ENCODE results near the gene HS3ST2. TPM values are rescaled to one million over a fixed set of nuclear protein-coding genes. Genes with fewer than 3 reads are reported as not detected.

The HS3ST2 gene
- total RNA-seq, 1 donor from 2014 or later = 11.8 TPM

DNA sequence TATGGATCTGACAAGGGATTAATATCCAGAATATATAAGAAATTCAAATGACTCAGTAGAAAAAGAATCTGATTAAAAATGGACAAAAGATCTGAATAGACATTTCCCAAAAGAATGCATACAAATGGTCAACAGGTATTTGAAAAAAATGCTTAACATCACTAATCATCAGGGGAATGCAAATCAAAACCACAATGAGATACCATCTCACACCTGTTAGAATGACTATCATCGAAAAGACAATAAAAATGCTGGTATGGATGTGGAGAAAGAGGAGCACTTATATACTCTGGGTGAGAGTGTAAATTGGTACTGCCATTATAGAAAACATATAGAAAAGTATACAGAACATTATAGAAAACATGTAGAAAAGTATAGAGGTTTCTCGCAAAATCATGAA, 16.4 kb upstream of the HS3ST2 start:
- intact Hi-C loops (cut with DNase I) = no loop called here
- DNase-seq (ENCODE audit: extremely low spot score in 2 of 2) = no peak
- Histone ChIP-seq H3K4me3 (no peak overlapping the region), H3K36me3 (no peaks in the 10 kb centered on the region), H3K9me3 (no peaks in the 10 kb centered on the region), H3K27ac (no peak overlapping the region), H3K27me3 (no peaks in the 10 kb centered on the region), H3K4me1 (no peaks in the 10 kb centered on the region)
- TF ChIP-seq POLR2A (IDR thresholded peaks at IDR 0.05) = no peak
- TF ChIP-seq POLR2AphosphoS5 (IDR thresholded peaks at IDR 0.05; ENCODE audit: insufficient read depth in 1 of 2, low read depth in 1 of 2) = no peak
- TF ChIP-seq, protein P1, sequence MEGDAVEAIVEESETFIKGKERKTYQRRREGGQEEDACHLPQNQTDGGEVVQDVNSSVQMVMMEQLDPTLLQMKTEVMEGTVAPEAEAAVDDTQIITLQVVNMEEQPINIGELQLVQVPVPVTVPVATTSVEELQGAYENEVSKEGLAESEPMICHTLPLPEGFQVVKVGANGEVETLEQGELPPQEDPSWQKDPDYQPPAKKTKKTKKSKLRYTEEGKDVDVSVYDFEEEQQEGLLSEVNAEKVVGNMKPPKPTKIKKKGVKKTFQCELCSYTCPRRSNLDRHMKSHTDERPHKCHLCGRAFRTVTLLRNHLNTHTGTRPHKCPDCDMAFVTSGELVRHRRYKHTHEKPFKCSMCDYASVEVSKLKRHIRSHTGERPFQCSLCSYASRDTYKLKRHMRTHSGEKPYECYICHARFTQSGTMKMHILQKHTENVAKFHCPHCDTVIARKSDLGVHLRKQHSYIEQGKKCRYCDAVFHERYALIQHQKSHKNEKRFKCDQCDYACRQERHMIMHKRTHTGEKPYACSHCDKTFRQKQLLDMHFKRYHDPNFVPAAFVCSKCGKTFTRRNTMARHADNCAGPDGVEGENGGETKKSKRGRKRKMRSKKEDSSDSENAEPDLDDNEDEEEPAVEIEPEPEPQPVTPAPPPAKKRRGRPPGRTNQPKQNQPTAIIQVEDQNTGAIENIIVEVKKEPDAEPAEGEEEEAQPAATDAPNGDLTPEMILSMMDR (IDR thresholded peaks at IDR 0.05) = no peak

DNA sequence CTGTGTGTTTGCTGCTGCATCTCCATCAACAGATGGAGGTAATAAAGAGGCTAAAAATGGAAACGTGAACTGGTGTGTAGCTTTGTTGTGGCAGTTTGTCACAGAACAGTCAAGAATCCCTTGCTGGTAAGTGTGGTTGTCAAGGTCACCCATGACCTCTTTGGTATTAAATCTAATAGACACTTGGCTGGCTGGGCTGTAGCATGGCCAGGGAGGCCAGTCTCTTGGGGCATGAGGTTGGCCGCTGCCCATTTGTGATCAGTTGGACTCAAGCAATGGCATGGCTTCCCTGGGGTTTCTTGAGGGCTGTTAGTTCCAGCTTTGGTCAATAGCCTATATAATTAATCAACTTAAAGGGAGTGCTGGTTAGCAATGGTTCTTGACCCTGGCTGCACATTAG, 14.8 kb upstream of the HS3ST2 start:
- Histone ChIP-seq H3K4me1 (no peaks in the 10 kb centered on the region), H3K36me3 (no peaks in the 10 kb centered on the region), H3K27me3 (no peaks in the 10 kb centered on the region), H3K27ac (no peak overlapping the region), H3K9me3 (no peaks in the 10 kb centered on the region), H3K4me3 (no peak overlapping the region)
- no peak for DNase-seq (ENCODE audit: extremely low spot score in 2 of 2)
- TF ChIP-seq POLR2AphosphoS5 (IDR thresholded peaks at IDR 0.05; ENCODE audit: insufficient read depth in 1 of 2, low read depth in 1 of 2) = no peak
- TF ChIP-seq POLR2A (IDR thresholded peaks at IDR 0.05) = no peak
- TF ChIP-seq, protein P1 (IDR thresholded peaks at IDR 0.05) = no peak
- intact Hi-C loops (cut with DNase I) = no loop called here

DNA sequence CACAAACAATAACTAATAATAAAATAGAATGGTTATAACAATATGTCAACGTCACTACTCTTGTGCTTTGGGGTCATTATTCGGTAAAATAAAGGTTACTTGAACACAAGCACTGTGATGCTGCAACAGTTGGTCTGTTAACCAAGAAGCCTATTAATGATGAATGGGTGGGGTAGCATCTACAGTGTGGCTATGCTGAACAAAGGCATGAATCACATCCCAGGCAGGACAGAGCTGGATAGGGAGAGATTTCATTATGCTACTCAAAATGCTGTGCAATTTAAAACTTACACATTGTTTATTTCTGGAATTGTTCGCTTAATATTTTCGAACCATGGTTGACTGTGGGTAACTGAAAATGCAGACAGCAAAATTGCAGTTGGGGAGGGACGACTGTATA, 9.1 kb upstream of the HS3ST2 start:
- no peaks in the 10 kb centered on the region for H3K36me3 ChIP-seq
- no peak overlapping the region for H3K27ac ChIP-seq
- no peak overlapping the region for H3K4me3 ChIP-seq
- DNase-seq (ENCODE audit: extremely low spot score in 2 of 2) = no peak
- H3K27me3 ChIP-seq = no peaks in the 10 kb centered on the region
- intact Hi-C loops (cut with DNase I) = no loop called here
- H3K9me3 ChIP-seq = no peaks in the 10 kb centered on the region
- no peaks in the 10 kb centered on the region for H3K4me1 ChIP-seq
- TF ChIP-seq POLR2A (IDR thresholded peaks at IDR 0.05) (no peak), POLR2AphosphoS5 (IDR thresholded peaks at IDR 0.05; ENCODE audit: insufficient read depth in 1 of 2, low read depth in 1 of 2) (no peak)
- TF ChIP-seq, protein P1 (IDR thresholded peaks at IDR 0.05) = no peak

DNA sequence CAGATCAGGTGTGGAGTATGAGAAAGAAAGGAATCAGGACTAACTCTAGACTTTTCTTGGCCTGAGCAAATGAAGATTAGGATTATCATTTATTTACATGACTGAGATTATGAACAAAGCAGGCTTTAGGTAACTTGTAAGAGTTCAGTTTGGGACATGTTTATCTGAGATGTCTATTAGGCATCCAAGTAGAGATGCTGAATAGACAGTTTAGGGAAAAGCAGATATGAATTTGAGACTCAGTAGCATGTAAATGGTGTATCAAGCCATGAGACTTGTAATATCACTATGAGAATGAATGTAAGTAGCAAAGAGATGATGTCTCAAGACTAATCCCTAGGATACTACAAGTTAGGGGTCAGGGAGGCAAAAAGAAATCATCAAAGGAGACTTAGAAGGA, 8.6 kb upstream of the HS3ST2 start:
- Histone ChIP-seq H3K27ac (no peak overlapping the region), H3K4me3 (no peak overlapping the region), H3K36me3 (no peaks in the 10 kb centered on the region), H3K4me1 (no peaks in the 10 kb centered on the region), H3K27me3 (no peaks in the 10 kb centered on the region), H3K9me3 (no peaks in the 10 kb centered on the region)
- TF ChIP-seq POLR2A (IDR thresholded peaks at IDR 0.05) = no peak
- TF ChIP-seq POLR2AphosphoS5 (IDR thresholded peaks at IDR 0.05; ENCODE audit: insufficient read depth in 1 of 2, low read depth in 1 of 2) = no peak
- TF ChIP-seq, protein P1 (IDR thresholded peaks at IDR 0.05) = no peak
- no peak for DNase-seq (ENCODE audit: extremely low spot score in 2 of 2)
- intact Hi-C loops (cut with DNase I) = no loop called here

DNA sequence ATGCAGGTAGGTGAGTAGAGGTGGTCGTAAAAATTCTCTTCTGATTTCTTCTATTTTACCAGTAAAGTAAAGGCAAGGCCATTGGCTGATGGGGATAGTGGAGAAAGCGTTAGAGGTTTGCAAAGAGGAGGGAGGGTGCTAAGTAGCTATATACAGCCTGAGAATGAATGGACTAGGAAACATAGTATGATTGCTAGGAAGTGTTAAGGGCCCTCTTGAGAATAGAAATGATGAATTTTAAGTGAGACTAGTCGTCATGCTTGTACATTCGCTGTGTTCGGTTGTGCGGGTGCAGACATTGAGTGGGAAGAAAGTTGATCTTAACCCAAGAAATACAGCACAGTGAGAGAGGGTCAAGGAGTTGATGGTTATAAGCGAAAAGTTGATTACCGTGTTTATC, 7.2 kb upstream of the HS3ST2 start:
- intact Hi-C loops (cut with DNase I) = no loop called here
- TF ChIP-seq, protein P1 (IDR thresholded peaks at IDR 0.05) = no peak
- TF ChIP-seq POLR2A (IDR thresholded peaks at IDR 0.05) (no peak), POLR2AphosphoS5 (IDR thresholded peaks at IDR 0.05; ENCODE audit: insufficient read depth in 1 of 2, low read depth in 1 of 2) (no peak)
- Histone ChIP-seq H3K4me1 (no peaks in the 10 kb centered on the region), H3K36me3 (no peaks in the 10 kb centered on the region), H3K27ac (no peak overlapping the region), H3K27me3 (no peaks in the 10 kb centered on the region), H3K4me3 (no peak overlapping the region), H3K9me3 (no peaks in the 10 kb centered on the region)
- no peak for DNase-seq (ENCODE audit: extremely low spot score in 2 of 2)

Data from vagina (tissue), 2 donors.